ENCODE data around the gene GSKIP.

- TF ChIP-seq CTCF (IDR thresholded peaks at IDR 0.05; ENCODE audit: insufficient read depth, low read length) (no peak), POLR2AphosphoS5 (IDR thresholded peaks at IDR 0.05; ENCODE audit: low read depth) (no peak), GABPA (IDR thresholded peaks at IDR 0.05; ENCODE audit: low read depth) (no peak), REST (IDR thresholded peaks at IDR 0.05; ENCODE audit: insufficient replicate concordance, low read depth) (no peak), SPI1 (IDR thresholded peaks at IDR 0.05; ENCODE audit: borderline replicate concordance, low read depth) (no peak)
Measured at GRCh38 chr14:96434040-96434439, 70.7 kb downstream of the GSKIP start.
